ENCODE measurements around the gene CDKAL1. TPM values are rescaled to one million over a fixed set of nuclear protein-coding genes. Genes with fewer than 3 reads are reported as not detected.
"Not testable (repeated sequence)": the region's sequence is repeated elsewhere in the genome, so short reads cannot be mapped to it uniquely, and the experiment has no call there.

The CDKAL1 gene
- total RNA-seq, 1 experiment from 2014 or later, result 22.3 TPM

DNA sequence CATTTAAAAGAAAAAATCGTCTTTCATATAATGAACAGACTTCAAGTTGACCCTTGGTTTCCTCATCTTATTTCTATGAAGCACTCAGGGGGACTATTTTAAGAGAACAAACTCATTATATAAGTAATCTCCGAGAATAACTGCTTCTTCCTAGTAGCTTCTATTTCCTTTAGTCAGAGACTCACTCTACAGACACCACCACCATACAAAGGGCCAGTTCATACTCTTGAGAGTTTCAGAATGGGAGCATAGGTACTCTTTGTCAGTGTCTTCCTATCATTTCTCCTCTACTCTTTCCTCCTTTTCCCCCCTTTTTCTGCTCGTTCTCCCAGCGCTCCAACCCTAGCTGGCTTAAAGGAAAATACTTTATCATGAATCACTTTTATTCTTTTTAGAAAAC, 104.9 kb downstream of the CDKAL1 start:
- no peak for DNase-seq (ENCODE audit: low read depth)

DNA sequence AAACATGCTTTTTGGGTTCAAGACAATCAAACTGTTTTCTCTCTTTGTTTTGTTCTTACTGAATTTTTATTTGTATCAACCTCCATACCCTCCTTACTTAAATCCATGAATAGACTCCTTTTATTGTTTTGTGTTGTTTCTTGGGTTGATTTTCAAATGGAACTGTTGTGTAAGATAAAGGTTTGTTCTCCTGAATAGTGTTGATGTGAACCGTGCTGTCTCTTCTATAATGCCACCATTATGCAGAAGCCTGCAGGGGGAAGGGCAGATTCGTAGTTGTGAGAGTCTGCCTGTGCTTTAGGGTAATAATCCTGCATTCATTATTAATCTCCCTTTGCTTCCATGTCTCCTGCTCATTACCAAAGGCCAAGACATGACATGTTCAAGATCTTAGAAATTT, 105.9 kb downstream of the CDKAL1 start:
- DNase-seq (ENCODE audit: low read depth), result peak; percentile 9

DNA sequence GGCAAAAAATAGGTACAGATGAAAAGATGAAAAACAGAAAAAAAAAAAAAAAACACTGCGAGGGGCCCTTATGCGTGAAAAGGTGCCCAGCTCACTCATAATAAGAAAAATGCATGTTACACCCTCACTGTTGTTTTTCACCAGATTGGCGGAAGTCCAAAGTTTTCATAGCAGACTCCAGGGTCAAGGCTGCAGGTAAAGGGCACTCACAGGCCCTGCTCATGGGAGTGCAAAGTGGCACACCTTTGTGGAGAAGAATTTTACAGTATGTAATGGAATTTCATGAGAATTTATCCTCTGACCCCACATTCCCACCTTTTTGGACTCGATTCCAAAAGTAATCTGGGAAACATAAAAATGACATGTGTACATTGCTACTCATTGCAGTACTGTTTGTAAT, 108.2 kb downstream of the CDKAL1 start:
- no peak for DNase-seq (ENCODE audit: low read depth)

DNA sequence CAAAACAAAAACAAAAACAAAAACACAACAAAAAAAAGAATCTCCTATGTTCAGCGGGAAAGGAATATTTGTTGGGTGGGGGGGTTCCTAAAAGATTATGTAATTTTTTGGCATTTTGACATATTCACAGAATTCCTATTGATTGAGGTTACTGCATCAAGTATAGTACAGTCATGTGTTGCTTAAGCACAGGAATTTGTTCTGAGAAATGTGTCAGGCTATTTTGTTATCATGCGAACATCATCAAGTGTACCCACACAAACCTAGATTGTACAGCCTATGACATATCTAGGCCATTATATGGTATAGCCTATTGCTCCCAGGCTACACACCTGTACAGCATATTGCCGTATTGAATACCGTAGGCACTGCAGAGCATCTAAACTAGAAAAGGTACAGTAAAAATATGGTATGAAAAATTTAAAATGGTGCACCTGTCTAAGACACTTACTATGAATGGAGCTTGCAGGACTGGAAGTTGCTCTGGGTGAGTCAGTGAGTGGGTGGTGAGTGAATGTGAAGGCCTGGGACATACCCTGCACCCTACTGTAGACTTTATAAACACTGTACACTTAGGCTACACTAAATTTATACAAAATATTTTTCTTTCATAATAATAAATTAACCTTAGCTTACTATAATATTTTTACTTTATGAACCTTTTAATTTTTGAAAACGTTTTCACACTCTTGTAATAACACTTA, 110.6 kb downstream of the CDKAL1 start:
- no peak for DNase-seq (ENCODE audit: low read depth)

DNA sequence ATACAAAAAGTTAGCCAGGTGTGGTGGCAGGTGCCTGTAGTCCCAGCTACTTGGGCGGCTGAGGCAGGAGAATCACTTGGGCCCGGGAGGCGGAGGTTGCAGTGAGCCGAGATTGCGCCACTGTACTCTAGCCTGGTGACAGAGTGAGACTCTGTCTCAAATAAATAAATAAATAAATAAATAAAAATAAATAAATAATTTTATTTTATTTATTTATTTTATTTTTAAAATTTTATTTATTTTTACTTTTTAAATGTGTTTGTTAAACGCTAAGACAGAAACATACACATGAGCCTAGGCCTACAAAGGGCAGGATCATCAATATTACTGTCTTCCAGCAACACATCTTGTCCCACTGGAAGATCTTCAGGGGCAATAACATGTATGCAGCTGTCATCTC, 111.3 kb downstream of the CDKAL1 start:
- DNase-seq (ENCODE audit: low read depth), result not testable (repeated sequence)

DNA sequence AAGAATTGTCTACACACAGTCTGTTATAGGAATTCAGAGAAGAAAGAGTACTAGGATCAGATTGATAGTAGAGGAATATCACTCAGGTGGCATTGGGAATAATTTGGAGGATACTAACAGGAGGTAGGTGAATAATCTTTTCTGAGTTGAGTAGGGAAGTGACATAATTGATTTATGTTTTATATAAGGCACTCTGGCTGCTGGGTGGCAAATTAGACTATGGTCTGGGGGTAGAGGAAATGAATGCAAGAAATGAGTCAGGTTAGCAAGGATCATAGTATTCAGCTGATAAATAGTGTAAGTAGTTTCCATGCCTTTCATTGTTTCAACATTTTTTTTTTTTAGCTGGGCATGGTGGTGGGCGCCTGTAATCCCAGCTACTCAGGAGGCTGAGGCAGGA, 113.3 kb downstream of the CDKAL1 start:
- no peak for DNase-seq (ENCODE audit: low read depth)

DNA sequence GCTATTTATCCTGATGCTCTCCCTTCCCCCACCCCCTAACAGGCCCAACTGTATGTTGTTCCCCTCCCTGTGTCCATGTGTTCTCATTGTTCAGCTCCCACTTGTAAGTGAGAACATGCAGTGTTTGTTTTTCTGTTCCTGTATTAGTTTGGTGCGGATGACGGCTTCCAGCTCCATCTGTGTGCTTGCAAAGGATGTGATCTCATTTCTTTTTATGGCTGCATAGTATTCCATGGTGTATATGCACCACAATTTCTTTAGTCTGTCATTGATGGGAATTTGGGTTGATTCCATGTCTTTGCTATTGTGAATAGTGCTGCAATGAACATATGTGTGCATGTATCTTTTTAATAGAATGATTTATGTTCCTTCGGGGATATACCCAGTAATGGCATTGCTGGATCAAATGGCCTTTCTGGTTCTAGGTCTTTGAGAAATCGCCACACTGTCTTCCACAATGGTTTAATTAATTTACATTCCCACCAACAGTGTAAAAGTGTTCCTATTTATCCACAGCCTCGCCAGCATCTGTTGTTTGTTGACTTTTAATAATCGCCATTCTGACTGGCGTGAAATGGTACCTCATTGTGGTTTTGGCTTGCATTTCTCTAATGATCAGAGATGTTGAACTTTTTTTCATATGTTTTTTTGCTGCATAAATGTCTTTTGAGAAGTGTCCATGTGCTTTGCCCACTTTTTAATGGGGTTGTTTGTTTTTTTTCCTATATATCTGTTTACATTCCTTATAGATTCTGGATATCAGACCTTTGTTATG, 115.6 kb downstream of the CDKAL1 start:
- not testable (repeated sequence) for DNase-seq (ENCODE audit: low read depth)

DNA sequence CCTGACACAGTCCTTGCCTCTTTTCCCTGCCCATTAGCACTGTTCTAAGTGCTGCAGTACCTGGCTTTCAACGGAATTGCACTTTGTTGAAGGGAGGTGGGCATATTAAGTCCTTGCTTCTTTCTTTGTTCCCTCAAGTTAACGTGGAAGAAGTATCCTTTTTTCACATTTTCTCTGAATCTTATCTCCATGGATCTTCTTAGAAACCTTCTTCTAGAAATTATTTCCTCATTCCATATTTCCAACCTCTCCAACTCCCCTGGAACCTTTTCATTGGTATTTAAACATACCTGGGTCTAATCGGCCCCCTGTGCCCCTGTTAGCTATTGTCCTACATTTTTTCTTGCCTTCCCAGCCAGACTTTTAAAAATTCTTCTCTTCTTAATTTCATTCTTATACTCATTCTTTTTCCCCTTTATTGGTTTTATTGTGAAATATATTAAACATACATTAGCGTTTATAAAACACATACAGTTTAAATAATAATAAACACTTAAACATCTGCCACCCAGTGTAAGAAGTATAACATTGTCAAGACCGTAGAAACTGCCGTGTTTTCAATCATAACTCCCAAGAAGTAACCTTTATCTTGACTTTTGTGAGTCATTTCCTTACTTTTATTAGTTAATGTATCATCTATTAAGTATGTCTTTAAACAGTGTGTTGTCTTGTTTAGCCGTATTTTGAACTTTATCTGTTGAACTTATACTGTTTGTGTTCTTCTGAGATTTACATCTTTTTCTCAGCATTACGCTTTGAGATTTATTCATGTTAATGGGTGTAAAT, 118.2 kb downstream of the CDKAL1 start:
- DNase-seq (ENCODE audit: low read depth), result no peak

DNA sequence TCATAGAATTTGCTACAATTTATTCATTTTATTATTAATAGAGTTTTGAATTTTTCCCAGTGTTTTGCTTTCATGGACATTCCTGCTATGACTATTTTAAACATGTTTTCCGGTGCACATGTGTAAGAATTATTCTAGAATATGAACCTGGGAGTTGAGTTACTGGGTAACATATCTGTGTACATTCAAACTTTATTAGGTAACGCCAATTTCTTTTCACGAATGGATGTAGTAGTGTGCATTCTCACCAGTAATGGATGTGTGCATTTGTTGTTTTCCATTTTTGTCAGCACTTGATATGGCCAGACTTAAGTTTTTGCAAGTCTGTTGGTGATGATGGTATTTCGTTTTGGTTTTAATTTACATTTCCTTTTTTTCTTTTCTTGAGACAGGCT, 118.8 kb downstream of the CDKAL1 start:
- DNase-seq (ENCODE audit: low read depth), result no peak

DNA sequence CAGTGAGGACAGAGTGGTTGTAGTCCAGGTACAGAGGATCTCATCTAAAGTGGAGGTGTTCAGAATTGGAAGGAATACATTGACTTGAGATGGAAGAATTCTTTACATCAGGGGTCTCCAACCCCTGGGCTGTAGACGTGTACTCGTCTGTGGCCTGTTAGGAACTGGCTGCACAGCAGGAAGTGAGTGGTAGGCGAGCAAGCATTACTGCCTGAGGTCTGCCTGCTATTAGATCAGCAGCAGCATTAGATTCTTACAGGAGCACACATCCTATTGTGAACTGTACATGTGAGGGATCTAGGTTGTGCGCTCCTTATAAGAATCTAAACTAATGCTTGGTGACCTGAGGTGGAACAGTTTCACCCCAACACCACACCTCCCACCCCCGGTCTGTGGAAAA, 121.1 kb downstream of the CDKAL1 start:
- no peak for DNase-seq (ENCODE audit: low read depth)

DNA sequence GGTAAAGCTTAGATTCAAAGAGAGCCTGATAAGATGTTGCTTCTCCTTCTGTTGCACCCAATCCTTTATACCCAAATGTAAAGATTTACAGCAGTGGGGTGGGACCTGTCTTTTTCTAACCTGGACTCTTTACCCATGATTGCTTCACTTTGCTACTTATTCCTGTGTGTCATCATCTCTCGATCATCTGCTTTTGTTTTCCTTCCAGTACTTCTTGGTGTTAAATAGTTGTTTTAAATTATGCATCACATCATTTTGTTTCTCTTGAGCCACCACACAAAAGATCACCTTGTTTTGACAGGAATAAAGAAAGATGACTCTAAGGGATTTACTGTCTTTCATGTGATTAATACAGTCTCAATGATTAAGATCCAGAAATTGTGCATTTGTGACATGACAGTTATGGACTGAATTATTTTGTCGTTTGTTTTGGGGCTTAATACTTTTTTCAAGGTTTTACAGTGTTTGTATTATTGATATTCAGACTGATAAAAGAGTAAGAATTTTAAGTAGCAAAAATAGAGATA, 123.1 kb downstream of the CDKAL1 start:
- no peak for DNase-seq (ENCODE audit: low read depth)

DNA sequence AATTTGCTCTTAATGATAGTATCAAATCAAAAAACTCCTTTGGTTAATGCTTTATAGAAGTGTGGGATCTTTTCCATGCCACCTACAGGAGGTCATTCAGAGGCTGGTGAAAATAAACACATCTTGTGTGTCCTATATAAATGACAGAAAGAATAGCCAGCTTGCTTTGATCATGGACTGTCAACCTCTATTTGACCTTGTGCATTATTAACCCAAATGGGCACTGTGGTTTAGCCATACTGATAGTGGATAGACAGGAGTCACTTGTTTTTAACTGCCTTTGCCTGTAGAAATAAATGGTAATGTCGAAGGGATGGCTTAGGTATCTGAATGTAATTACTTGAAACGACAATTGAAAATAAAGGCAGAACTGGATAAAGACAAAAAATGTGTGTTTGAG, 123.8 kb downstream of the CDKAL1 start:
- no peak for DNase-seq (ENCODE audit: low read depth)

DNA sequence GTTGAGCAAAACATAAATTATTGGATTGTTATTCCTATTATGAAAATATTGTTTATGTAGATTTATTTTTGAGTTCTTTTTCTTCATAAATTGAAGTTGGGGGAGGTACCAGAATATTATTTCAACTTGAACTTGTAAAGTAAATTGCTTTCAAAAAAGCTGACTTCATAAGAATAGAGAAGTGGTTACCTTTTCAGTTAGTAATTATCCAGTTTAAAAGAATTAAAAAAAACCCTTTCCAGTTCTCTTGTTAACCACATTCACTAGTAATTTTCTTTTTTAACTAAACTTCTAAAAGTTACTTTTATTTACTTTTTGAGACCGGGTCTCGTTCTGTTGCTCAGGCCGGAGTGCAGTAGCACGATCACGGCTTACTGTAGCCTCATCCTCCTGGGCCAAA, 124.3 kb downstream of the CDKAL1 start:
- DNase-seq (ENCODE audit: low read depth), result no peak

DNA sequence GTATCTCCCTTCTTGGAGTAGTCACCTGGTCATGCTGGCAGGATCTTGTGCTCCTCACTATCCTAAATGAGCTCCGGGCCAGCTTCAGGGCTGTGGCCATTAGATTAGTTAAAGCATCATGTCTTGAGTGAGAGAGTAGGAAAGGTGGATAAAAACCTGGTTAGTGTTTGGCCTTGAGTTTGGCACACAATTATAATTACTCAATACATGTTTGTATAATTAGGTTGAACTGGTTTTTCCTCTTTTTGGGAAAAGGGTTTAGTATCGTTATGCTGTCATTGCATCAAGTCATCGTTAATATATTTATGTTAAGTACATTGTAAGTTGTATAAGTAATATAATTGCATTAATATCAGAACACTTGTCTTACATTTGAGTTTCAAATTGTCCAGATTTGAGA, 126.3 kb downstream of the CDKAL1 start:
- DNase-seq (ENCODE audit: low read depth), result no peak

DNA sequence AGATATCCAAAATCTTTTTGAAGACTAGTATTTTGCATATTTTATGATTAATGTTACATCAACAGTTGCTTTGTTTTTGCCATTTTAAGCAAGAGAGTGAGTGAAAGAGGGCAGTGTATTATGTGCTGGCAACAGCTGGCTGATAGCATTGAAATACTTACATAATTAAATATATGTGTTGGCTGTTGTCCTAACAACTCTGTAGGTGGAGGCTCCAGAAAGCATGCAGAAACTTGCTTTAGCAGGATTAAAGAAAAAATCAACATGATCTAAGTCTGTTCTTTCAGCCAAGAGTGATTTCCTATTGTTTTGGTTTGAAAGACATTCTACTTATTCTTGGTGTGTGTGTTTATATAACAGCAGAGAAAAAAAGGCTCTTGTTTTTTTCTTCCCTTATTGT, 127.5 kb downstream of the CDKAL1 start:
- DNase-seq (ENCODE audit: low read depth), result no peak

DNA sequence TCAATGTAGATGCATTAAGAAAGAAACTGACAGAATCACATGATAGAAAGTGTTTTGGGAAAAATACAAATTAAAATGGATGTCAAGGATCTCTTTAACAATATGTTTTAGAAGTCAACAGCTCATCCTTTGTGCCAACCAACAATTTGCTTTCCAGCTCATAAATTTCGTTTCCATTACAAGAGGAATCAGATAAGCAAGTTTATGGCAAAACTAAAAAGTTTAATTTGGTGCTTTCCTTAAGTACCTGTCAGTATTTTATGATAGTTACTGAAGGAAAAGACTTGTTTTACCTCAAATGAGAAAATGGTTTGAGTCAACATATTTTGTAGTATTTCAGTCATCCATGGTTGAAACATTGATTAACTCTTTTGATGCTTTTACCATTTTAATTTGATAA, 130.0 kb downstream of the CDKAL1 start:
- DNase-seq (ENCODE audit: low read depth), result no peak

DNA sequence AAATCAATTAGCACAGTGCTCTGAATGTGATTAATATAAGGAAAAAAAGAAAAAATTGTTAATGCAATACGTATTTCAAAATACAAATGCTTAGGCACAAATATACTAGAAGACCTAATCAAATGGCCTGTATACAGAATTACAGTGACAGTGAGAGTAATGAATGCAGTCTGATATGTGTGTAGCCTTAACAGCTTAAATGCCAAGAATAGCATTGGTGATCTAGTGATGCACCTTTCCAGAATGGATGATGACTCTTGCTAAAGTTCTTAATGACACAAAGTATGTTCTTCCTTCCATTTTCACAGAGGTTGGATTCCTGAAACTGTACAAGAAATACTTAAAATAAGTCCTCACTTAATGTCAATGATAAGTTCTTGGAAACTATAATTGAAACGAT, 131.0 kb downstream of the CDKAL1 start:
- no peak for DNase-seq (ENCODE audit: low read depth)

DNA sequence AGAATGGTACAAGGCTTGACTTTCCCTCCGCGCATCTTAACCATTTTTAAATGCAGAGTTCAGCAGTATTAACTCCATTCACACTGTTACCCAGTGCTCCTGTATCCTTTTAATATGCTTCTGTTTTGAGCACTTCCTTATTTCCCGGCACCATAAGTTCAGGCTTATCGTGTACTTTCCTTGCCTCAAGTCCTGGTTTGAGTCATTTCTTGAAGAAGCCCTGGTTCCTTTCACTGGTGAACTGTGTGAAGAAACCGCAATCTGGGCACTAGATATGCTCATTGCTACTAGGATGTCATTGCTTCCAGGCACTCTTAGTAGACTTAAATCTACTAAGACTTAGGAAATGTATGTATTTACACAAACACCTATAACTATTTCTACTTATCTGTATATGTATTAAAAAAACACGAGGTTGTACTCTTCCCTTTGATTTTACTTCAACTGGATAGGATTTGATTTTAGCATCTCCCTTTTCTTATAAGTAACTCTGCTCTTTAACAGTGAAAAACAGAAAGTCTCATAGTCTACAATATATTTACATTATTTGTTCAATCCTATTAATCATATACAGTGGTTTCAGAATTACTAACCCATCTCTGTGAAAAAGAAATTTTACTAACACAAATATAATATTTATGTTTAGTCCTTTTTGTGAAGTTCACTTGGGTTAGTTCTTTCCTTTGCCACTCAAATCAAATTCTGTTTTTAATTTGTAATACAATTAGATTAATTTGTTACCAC, 135.5 kb downstream of the CDKAL1 start:
- DNase-seq (ENCODE audit: low read depth), result no peak

DNA sequence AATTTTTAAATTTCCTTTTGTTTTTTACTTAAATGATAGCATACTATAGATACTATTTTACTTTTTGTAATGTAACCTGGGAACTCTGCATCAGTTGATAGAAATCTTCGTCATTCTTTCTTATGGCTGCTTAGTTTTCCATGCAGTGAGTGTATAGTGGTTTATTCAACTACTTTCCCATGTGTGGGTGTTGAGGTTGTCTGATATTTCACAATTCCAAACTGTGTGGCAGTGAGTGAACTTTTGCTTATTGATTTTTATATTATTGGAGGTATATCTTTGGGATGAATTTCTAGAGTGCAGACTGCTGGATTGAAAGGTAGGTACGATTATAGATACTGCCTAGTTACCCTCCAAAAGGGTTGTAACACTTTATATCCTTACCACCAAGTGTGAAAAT, 136.5 kb downstream of the CDKAL1 start:
- DNase-seq (ENCODE audit: low read depth), result no peak

DNA sequence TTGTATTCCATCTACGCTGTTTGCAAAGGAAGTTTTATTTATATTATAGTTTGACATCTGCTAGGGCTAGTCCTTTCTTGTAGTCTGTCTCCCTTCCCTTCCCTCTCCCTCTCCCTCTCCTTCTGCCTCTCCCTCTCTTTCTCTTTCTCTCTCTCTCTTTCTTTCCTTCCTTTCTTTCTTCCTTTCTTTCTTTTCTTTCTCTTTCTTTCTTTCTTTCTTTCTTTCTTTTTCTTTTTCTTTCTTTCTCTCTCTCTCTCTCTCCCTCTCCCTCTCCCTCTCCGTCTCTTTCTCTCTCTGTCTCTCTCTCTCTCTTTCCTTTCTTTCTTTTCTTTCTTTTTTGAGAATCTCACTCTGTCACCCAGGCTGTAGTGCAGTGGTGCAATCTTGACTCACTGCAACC, 137.8 kb downstream of the CDKAL1 start:
- no peak for DNase-seq (ENCODE audit: low read depth)

DNA sequence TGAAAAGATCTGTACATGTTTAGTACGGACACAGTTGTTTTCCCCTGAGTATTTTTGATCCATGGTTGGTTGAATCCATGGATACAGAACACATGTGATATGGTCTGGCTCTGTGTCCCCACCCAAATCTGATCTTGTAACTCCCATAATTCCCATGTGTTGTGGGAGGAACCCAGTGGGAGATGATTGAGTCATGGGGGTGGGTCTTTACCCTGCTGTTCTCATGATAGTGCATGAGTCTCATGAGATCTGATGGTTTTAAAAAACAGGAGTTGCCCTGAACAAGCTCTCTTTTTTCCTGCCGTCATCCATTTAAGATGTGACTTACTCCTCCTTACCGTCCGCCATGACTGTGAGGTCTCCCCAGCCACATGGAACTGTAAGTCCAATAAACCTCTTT, 139.2 kb downstream of the CDKAL1 start:
- no peak for DNase-seq (ENCODE audit: low read depth)

DNA sequence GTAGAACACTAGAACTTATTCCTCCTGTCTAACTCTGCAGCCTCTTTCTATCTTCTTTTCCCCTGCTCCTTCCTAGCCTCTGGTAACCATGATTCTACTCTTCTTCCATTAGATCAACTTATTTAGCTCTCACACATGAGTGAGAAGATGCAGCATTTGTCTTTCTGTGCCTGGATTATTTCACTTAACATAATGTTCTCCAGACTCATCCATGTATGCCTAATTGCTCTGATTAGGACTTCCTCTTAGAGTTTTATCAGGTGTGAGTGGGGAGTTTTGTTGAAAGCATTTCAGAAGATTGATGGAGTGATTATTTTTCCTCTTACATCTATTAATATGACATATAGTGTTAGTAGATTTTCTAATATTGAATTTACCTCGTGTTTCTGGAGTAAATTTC, 140.4 kb downstream of the CDKAL1 start:
- no peak for DNase-seq (ENCODE audit: low read depth)

Data from RPMI7951 (cell line).